GM21360 (cell line): ENCODE measurements around the gene RPL15.
"Not testable (repeated sequence)": the region's sequence is repeated elsewhere in the genome, so short reads cannot be mapped to it uniquely, and the experiment has no call there.

Experiments
- ATAC-seq: cut with Tn5 transposase; IDR thresholded peaks from one replicate; pipeline ENCODE4 v1.9.1; 2021; ENCODE audit warnings: mild to moderate bottlenecking, moderate library complexity; ENCODE audit not compliant: unreplicated experiment

RPL15 gene

DNA sequence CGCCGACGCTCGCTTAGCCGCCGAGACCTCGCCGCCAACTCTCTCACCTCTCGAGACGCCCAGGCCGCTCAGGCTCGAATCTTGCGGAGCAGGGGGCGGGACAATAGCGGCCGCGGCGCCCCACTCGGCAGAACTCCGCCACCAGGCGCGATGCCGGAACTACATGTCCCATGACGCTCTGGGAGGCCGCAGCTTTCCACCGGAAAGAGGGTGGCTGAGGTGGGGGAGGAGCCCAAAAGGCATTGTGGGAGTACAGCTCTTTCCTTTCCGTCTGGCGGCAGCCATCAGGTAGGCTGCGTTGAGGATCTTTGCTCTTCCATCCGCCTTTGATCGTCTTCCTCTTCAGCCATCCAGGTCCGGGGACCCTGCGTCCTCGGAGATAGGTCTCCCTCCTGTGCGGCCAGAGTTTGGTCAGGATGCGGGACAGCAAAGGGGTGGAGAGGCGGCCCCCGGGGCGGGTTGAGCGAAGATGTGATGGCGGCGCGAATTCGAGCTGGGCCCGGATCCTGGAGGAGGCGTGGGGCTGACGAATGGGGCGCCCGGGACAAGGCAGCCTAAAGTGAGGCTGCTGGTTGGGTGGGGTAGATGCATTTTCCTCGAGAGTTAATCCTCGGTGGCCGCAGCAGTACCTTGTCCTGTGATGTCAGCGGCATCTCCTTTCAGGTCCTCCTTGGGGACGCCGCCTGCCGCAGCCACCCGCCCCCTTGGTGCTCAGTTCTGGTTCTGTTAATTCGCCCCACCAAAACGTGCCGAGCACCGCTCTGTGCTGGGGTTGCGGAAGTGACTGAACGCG lies at the start of gene RPL15, which contains the start of gene NKIRAS1:
Gene RPL15 (plus strand): TSS at position 247 of the 793 bp plus-strand sequence. CDS start 728 bp downstream, outside the sequence.
Gene NKIRAS1 (minus strand): TSS at position 105 of the 793 bp plus-strand sequence. CDS start 6,086 bp downstream, outside the sequence.
- ATAC-seq, result peak; percentile 91

DNA sequence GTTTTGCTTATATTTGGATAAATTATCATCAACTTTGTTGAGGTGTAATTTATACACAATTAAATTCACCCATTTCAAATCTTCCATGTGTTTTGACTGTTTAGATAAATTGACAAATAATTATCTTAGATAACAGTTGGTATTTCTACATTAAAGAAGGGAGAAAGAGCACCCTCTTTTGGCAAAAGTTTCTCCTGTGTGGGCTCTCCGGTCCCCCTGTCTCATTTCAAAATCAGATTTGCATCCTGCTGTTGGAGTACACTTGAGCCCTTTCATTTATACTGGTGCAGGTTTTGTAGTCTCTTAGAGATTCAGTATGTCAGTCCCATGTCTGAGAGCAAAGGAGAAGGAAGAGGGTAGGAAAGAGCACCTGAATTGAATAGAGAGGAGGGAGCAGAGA lies 49.5 kb upstream of the RPL15 start:
- ATAC-seq, result no peak

GRCh38 chr3:23867838-23868237 lies 49.1 kb upstream of the RPL15 start:
- no peak for ATAC-seq

DNA sequence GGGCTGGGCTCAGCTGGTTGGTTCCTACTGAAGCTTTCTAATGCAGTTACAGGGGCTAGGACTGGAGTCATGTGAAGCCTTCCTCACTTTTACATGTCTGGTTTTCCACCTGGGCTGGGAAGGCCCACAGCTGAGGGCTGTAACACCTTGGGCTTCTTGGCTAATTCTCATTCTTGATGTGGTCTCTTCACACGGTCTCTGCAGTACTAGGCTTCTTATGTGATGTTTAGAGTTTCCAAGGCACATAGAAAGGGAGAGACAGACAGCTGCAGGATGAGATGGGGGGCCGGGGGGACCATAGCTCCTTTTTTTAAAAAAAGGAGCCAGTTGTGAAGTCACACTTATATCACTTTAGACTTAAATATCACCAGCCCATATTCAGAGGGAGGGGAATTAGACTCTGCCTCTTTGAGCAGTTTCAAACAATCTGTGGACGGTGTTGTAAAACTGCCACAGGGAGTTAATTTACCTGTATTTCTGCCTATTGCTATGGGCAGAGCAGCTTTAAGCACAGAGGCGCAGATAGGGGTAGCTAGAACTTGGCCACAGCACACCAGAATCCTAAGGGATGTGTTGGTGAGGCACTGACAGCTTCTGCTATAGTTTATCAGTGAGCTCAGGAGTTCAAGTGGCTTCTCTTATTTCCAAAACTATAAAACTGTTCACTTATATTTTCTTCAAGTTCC lies 46.8 kb upstream of the RPL15 start:
- no peak for ATAC-seq

GRCh38 chr3:23870663-23871043 lies 46.3 kb upstream of the RPL15 start:
- not testable (repeated sequence) for ATAC-seq

GRCh38 chr3:23871361-23871760 lies 45.6 kb upstream of the RPL15 start:
- ATAC-seq, result not testable (repeated sequence)

GRCh38 chr3:23872330-23872729 lies 44.6 kb upstream of the RPL15 start:
- no peak for ATAC-seq

DNA sequence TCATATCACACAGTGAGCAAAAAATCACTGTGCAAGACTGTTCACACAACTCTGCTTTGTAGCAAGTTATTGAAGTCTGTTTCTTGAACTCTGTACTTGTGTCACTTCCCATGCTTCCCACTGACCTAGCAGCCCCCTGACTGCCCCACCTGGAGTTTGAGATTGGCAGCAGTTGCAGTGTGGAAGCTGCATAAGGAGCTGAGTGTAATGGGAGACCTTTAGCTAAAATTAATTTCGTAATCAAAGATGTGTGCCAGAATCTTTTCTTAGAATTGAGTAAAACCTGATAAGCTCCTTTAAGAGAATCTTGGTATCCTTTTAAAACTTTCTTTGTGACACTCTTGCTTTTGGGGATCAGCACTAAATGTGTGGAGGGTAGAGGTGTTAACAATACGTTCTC lies 43.0 kb upstream of the RPL15 start:
- no peak for ATAC-seq

DNA sequence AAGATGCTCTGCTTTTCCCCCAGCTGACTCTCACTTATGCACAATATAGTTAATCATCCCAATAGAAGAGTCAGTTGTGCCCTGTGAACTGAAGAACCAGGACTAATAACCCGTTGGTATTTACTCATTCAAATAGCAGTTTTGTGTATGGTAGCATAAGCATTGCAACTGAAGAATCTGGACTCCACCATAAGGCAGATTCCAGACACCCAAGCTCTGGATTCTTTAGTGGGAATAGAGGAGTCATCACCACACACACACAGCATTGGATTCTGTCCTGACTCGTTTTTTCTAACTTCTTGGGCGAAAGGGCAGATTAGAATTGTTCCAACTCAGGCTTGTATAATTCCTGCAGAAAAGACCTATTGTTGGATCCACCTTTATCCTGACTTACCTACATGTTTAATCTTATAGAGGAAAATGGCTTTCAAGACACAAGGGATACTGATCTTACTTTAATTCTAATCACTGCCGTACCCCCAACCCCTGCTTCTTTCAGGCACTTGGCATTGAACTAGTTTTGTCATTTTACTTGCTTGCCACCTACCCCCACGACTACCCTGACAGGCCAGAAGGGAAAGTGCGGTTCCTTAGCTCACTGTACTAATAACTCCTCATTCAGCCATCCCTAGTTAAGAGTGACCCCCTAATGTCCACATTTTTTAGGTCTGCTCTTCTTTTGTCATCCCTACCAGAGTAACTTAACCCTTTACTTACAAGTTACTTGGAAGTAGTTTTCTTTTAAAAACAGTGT lies 42.4 kb upstream of the RPL15 start:
- ATAC-seq, result no peak

- no peak for ATAC-seq
Observed at GRCh38 chr3:23875113-23875725, 41.7 kb upstream of the RPL15 start.

DNA sequence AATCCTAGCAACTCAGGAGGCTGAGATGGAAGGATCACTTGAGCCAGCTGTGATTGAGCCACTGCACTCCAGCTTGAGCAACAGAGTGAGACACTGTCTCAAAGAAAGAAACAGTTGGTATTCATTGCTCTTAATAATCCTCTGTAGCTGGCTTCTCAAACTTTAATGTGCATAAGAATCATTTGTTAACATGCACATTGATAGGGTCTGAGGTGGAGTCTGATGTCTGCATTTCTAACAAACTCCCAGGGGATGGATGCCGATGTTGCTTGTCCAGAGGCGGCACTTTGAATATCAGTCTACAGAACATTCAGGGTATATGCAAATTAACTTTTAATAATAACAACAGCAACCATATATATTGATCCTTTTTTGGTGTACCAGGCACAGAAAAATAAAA lies 40.0 kb upstream of the RPL15 start:
- no peak for ATAC-seq

GRCh38 chr3:23877329-23877980 lies 39.5 kb upstream of the RPL15 start:
- ATAC-seq, result no peak

DNA sequence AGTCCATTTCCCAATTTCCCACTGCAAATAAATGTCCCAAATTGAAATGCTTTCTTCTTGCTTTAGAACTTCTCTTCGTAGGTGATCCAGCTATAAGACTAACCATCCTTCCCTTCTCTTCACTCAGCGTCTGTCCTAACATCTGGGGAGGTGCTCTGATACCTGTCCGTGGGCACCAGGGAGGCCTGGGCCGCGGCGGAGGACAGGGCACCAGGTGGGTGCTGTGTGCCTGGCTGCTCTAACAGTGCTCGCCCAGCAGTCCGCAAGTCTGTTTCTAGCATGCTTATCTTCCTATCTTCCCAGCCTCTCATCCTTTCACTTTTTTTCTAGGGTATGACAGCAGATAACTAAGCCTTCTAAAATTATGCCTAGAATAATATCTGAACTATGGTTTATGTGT lies 37.4 kb upstream of the RPL15 start:
- ATAC-seq, result no peak

DNA sequence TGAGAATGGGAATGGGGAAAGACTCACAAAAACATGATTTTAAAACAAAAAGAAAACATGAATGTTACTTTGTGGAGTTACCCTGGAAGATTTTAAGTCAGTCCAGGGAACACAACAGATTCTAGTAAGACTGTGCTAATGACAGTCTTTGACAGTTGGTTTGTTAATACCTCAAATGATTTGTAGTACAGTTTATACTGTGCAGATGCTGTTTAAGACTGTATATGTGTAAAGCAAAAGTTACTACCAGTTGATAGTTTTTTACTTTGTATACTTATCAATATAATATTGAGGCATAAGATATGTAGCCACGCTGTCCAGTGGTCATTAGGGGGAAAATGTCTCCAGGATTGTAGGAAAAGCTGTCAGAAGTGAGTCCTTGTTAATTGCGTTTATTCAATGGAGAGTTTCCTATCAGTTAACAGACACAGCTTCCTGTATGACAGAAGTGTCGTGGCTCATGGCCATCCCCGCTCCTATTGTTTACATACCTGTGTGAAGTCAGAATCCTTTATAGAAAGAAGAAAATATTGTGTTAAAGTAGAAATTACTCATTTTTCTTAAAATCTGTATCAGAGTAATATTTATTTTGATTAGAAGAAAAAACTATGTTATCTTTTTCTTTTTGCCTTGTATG lies 36.1 kb upstream of the RPL15 start:
- no peak for ATAC-seq

DNA sequence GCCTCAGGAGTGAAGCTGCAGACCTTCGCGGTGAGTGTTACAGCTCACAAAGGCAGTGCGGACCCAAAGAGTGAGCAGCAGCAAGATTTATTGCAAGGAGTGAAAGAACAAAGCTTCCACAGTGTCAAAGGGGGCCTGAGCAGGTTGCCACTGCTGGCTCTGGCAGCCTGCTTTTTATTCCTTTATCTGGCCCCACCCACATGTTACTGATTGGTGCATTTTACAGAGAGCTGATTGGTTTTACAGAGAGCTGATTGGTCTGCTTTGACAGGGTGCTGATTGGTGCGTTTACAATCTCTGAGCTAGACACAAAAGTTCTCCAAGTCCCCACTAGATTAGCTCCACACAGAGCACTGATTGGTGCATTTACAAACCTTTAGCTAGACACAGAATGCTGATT lies 34.9 kb upstream of the RPL15 start:
- not testable (repeated sequence) for ATAC-seq

DNA sequence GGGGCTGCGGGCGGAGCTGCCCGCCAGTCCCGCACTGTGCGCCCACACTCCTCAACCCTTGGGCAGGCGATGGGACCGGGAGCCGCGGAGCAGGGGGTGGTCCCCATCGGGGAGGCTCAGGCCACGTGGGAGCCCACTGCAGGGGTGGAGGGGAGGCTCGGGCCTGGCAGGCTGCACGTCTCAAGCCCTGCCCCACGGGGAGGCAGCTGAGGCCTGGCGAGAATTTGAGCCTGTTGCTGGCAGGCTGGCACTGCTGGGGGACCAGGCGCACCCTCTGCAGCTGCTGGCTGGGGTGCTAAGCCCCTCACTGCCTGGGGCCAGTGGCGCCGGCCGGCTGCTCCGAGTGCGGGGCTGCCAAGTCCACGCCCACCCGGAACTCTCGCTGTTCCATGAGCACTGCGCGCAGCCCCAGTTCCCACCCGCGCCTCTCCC lies 34.4 kb upstream of the RPL15 start:
- ATAC-seq, result no peak

GRCh38 chr3:23884481-23884880 lies 32.5 kb upstream of the RPL15 start:
- ATAC-seq, result no peak

DNA sequence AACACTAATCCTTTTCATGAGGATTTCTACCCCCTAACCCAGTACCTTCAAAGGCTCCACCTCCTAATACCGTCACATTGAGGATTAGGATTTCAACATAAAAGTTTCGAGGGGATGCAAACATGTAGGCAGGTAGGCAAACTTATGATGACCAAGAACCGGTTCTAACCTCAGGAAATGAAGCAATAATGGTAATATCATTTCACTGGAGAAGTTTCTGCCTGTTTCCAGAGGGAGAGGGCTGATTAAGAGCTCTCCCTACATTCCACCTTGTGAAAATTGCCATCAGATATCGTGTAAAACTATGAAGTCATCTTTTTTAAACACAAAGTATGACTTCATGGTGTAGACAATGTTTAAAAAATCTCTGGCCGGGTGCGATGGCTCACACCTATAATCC lies 31.7 kb upstream of the RPL15 start:
- ATAC-seq, result no peak

DNA sequence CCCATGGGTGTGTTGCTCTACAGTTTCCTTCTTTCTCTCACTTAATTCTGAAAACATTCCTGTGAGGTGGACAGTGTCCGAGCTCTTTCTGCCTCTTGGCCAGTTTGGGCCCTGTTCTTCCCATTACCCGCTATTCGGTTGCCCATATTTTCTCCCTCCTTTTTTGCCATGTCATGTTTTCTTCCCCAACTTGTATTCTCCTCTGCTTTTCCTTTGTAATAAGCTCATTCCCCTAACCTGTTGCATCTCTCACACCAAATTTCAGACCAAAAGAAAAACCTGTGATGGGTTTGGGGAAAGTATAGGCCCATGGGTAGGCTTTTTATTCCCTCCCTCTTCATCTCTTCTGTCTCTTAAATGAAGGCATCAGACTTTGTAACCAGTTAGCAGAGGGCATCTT lies 30.6 kb upstream of the RPL15 start:
- ATAC-seq, result no peak

DNA sequence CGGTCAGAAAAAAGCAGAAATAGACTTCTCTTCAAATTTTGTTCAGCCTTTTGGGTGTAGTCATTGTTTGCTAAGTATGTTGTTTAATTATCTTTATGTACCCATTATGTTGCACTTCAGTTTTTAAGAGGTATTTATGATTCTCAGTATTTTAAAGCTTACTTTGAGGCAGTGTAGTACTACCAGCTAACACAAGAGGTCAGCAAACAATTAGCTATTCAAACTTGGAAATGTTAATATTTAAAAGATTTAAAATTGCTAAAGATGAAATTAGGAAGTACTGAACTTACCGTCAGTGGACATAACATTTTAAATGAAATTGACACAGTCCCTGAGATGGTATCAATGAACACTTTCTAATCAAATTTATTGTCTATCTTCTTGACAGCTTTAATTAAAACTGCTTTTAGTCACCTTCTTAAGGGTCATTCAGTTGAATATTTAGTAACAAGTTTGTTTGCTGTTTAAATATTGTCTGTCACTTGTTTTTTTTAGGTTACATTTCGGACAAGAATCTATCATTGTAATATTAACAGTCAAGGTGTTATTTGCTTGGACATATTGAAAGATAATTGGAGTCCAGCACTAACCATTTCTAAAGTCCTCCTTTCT lies 28.2 kb upstream of the RPL15 start:
- ATAC-seq, result no peak
